ENCODE measurements around the gene RDH8.

DNA sequence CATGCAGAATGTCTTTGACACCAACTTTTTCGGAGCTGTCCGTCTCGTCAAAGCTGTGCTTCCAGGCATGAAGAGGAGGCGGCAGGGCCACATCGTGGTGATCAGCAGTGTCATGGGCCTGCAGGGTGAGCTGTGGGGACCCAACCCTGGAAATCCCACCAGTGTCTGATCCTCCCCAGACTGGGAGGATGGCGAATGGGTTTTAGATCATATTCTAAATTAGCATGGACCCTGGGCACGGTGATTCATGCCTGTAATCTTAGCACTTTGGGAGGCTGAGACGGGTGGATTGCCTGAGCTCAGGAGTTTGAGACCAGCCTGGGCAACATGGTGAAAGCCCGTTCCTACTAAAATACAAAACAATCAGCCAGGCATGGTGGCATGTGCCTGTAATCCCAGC lies 5.5 kb downstream of the RDH8 start:
- TF ChIP-seq, protein P1, sequence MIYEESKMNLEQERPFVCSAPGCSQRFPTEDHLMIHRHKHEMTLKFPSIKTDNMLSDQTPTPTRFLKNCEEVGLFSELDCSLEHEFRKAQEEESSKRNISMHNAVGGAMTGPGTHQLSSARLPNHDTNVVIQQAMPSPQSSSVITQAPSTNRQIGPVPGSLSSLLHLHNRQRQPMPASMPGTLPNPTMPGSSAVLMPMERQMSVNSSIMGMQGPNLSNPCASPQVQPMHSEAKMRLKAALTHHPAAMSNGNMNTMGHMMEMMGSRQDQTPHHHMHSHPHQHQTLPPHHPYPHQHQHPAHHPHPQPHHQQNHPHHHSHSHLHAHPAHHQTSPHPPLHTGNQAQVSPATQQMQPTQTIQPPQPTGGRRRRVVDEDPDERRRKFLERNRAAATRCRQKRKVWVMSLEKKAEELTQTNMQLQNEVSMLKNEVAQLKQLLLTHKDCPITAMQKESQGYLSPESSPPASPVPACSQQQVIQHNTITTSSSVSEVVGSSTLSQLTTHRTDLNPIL (CRISPR knock-in tag; IDR thresholded peaks at IDR 0.05; ENCODE audit: low read depth): no peak
- TF ChIP-seq, protein P2, sequence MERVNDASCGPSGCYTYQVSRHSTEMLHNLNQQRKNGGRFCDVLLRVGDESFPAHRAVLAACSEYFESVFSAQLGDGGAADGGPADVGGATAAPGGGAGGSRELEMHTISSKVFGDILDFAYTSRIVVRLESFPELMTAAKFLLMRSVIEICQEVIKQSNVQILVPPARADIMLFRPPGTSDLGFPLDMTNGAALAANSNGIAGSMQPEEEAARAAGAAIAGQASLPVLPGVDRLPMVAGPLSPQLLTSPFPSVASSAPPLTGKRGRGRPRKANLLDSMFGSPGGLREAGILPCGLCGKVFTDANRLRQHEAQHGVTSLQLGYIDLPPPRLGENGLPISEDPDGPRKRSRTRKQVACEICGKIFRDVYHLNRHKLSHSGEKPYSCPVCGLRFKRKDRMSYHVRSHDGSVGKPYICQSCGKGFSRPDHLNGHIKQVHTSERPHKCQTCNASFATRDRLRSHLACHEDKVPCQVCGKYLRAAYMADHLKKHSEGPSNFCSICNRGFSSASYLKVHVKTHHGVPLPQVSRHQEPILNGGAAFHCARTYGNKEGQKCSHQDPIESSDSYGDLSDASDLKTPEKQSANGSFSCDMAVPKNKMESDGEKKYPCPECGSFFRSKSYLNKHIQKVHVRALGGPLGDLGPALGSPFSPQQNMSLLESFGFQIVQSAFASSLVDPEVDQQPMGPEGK (CRISPR knock-in tag; IDR thresholded peaks at IDR 0.05; ENCODE audit: borderline replicate concordance): no peak
- no peak for TF ChIP-seq ZFP3 (CRISPR knock-in tag; IDR thresholded peaks at IDR 0.05)
- TF ChIP-seq BACH2 (CRISPR knock-in tag; IDR thresholded peaks at IDR 0.05; ENCODE audit: borderline replicate concordance): no peak
- TF ChIP-seq ZC3H10 (CRISPR knock-in tag; IDR thresholded peaks at IDR 0.05): no peak
- no peak for TF ChIP-seq ZNF565 (CRISPR knock-in tag; conservative IDR thresholded peaks at IDR 0.05; ENCODE audit: low read depth)
- no peak for TF ChIP-seq RARB (CRISPR knock-in tag; IDR thresholded peaks at IDR 0.05)
- no peak for TF ChIP-seq ARNTL (CRISPR knock-in tag; IDR thresholded peaks at IDR 0.05; ENCODE audit: borderline replicate concordance, low read depth)
- TF ChIP-seq ISL1 (CRISPR knock-in tag; IDR thresholded peaks at IDR 0.05): no peak
- TF ChIP-seq TCF4 (CRISPR knock-in tag; IDR thresholded peaks at IDR 0.05; ENCODE audit: borderline replicate concordance): no peak

Data from SK-N-SH treated with all-trans-retinoic acid at 6 μM for 48 hours (cell line).